SK-N-SH treated with all-trans-retinoic acid at 6 μM for 48 hours (cell line): ENCODE data around the gene ARHGDIA.

Experiments
- BACH2 ChIP-seq: fragments of 250-450 bp; sonication (Bioruptor Pico); IDR thresholded peaks from 2 replicates; pipeline ENCODE4 v1.9.0; 2021; ENCODE audit warnings: mild to moderate bottlenecking, borderline replicate concordance
- CSDC2 ChIP-seq: fragments of 250-450 bp; sonication (Bioruptor Pico); IDR thresholded peaks from 2 replicates; pipeline ENCODE4 v1.5.0; 2020; ENCODE audit warnings: mild to moderate bottlenecking, moderate library complexity
- RARB ChIP-seq: fragments of 250-450 bp; sonication (Bioruptor Pico); IDR thresholded peaks from 2 replicates; pipeline ENCODE4 v1.8.0; 2021; ENCODE audit warnings: mild to moderate bottlenecking, moderate library complexity
- TCF4 ChIP-seq: fragments of 250-450 bp; sonication (Bioruptor Pico); IDR thresholded peaks from 2 replicates; pipeline ENCODE4 v1.8.0; 2021; ENCODE audit warnings: mild to moderate bottlenecking, moderate library complexity, borderline replicate concordance
- TOX ChIP-seq: fragments of 250-450 bp; sonication (Bioruptor Pico); IDR thresholded peaks from 2 replicates; pipeline ENCODE4 v1.8.0; 2021; ENCODE audit warnings: mild to moderate bottlenecking, moderate library complexity, borderline replicate concordance
- ZC3H10 ChIP-seq: fragments of 250-450 bp; sonication (Bioruptor Pico); IDR thresholded peaks from 2 replicates; pipeline ENCODE4 v1.5.1; 2021; ENCODE audit warnings: mild to moderate bottlenecking, moderate library complexity
- ZFP3 ChIP-seq: fragments of 250-450 bp; sonication (Bioruptor Pico); IDR thresholded peaks from 2 replicates; pipeline ENCODE4 v1.5.0; 2020; ENCODE audit warnings: mild to moderate bottlenecking, moderate library complexity
- ZFP30 ChIP-seq: fragments of 450-650 bp; formaldehyde crosslinking; IDR thresholded peaks from 2 replicates; pipeline ENCODE4 v1.5.0; 2022; ENCODE audit warnings: mild to moderate bottlenecking, moderate library complexity
- TF ChIP-seq, protein P1 (sequence below): fragments of 250-450 bp; sonication (Bioruptor Pico); IDR thresholded peaks from 2 replicates; pipeline ENCODE4 v1.8.0; 2020; ENCODE audit warnings: mild to moderate bottlenecking, moderate library complexity, borderline replicate concordance

DNA sequence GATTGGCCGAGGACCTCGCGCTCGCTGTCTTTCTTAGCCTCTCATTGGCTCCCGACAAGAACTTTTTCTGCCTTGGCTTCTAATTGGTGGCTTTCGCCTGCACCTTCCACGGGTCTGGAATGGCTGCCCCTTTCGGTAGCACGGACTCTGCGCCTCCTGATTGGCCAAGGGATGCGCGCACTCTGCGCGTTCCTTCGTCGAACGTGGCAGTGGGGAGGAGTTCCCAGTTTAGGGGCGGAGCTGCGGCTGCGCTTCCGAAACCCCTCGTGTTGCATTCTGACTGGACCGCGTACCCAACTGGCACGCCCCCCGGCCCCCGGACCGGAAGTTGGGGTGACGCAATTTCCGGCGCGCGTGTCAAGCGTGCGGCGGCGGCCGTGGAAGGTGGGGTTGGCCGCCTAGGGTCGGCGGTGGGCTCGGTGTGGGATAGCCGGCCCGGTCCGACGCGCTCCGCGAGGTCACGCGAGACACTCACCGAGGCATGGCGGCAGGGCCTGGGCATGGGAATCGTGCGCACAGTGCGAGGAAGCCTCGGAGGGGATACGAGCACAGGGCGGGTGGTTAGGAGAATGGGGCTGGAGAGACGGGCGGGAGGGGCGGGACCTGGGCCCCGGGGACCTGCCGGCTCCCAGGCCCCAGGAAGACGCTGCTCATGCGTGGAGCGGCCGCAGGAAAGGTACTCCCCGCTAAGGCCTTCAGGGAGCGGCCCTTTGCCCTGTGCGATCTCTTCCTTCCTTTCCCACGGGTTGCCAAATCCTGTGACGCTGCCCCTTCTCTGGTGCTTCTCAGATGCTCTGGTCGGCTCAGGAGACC lies 10.2 kb downstream of the ARHGDIA start:
- peak; percentile 96 for TF ChIP-seq ZFP3 (CRISPR knock-in tag)
- peak; percentile 100 for TF ChIP-seq BACH2 (CRISPR knock-in tag)
- no peak for TF ChIP-seq TCF4
- peak; percentile 94; the same call in 1 of the 2 replicates for TF ChIP-seq ZC3H10
- TF ChIP-seq, protein P1, sequence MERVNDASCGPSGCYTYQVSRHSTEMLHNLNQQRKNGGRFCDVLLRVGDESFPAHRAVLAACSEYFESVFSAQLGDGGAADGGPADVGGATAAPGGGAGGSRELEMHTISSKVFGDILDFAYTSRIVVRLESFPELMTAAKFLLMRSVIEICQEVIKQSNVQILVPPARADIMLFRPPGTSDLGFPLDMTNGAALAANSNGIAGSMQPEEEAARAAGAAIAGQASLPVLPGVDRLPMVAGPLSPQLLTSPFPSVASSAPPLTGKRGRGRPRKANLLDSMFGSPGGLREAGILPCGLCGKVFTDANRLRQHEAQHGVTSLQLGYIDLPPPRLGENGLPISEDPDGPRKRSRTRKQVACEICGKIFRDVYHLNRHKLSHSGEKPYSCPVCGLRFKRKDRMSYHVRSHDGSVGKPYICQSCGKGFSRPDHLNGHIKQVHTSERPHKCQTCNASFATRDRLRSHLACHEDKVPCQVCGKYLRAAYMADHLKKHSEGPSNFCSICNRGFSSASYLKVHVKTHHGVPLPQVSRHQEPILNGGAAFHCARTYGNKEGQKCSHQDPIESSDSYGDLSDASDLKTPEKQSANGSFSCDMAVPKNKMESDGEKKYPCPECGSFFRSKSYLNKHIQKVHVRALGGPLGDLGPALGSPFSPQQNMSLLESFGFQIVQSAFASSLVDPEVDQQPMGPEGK (CRISPR knock-in tag), result peak; percentile 11; the same call in 1 of the 2 replicates
- peak; percentile 98 for TF ChIP-seq RARB
- TF ChIP-seq ZFP30, result peak; percentile 93
- TF ChIP-seq TOX (CRISPR knock-in tag), result peak; percentile 95
- peak; percentile 100 for TF ChIP-seq CSDC2 (CRISPR knock-in tag)
